ENCODE measurements around the gene NOVA2. TPM values are rescaled to one million over a fixed set of nuclear protein-coding genes. Genes with fewer than 3 reads are reported as not detected.

The NOVA2 gene
- total RNA-seq, 1 experiment from 2014 or later, result 11.3 TPM

GRCh38 chr19:45994456-45994997 is 20.9 kb upstream of the NOVA2 start:
- ATAC-seq (peak; percentile 0; the same call in 1 of the 2 replicates), DNase-seq (ENCODE audit: low spot score) (no peak)
- ChIA-PET CTCF (interaction anchor here (0.7 to 2.3 kb wide), 17 partner anchors 15 to 1210 kb away, joined by 3 to 19 read pairs (median 4); partner anchors contain the start of genes FOXA3, MYPOP, NOVA2 and SYMPK), POLR2A (interaction anchor here (0.6 to 1.1 kb wide), 4 partner anchors 21 to 292 kb away, joined by 3 to 9 read pairs (median 6); partner anchors contain the start of gene NOVA2)
- H3K4me1 Mint-ChIP-seq, result peaks cover 12% of the 10 kb centered on the region
- H3K4me3 Mint-ChIP-seq, result no peak overlapping the region
- TF ChIP-seq CREM (CRISPR knock-in tag; IDR thresholded peaks at IDR 0.05), result no peak
- no peak for TF ChIP-seq PRRX2 (CRISPR knock-in tag; IDR thresholded peaks at IDR 0.05)
- TF ChIP-seq SOX15 (CRISPR knock-in tag; IDR thresholded peaks at IDR 0.05), result no peak
- TF ChIP-seq KAT7 (CRISPR knock-in tag; IDR thresholded peaks at IDR 0.05; ENCODE audit: borderline replicate concordance), result no peak
- no peak for TF ChIP-seq ZMAT4 (CRISPR knock-in tag; IDR thresholded peaks at IDR 0.05)
- no peak for TF ChIP-seq ATF6 (CRISPR knock-in tag; IDR thresholded peaks at IDR 0.05)
- no peak for TF ChIP-seq ZBTB43 (CRISPR knock-in tag; IDR thresholded peaks at IDR 0.05)
- no peak for TF ChIP-seq PRDM15 (CRISPR knock-in tag; IDR thresholded peaks at IDR 0.05)
- no peak for TF ChIP-seq IRF2 (CRISPR knock-in tag; IDR thresholded peaks at IDR 0.05; ENCODE audit: borderline replicate concordance, low read depth)
- no peak for TF ChIP-seq ARID4B (CRISPR knock-in tag; IDR thresholded peaks at IDR 0.05; ENCODE audit: borderline replicate concordance)
- no peak for TF ChIP-seq IRF1 (CRISPR knock-in tag; IDR thresholded peaks at IDR 0.05)
- TF ChIP-seq EMX1 (CRISPR knock-in tag; IDR thresholded peaks at IDR 0.05), result no peak
- TF ChIP-seq OVOL2 (CRISPR knock-in tag; IDR thresholded peaks at IDR 0.05; ENCODE audit: borderline replicate concordance), result no peak
- no peak for TF ChIP-seq USF1 (CRISPR knock-in tag; IDR thresholded peaks at IDR 0.05)
- no peak for TF ChIP-seq TEAD4 (CRISPR knock-in tag; IDR thresholded peaks at IDR 0.05)
- no peak for TF ChIP-seq SMAD3 (CRISPR knock-in tag; IDR thresholded peaks at IDR 0.05; ENCODE audit: borderline replicate concordance)
- no peak for TF ChIP-seq FOXP4 (CRISPR knock-in tag; IDR thresholded peaks at IDR 0.05)
- no peak for TF ChIP-seq ATF1 (CRISPR knock-in tag; IDR thresholded peaks at IDR 0.05)
- no peak for TF ChIP-seq TEAD1 (CRISPR knock-in tag; IDR thresholded peaks at IDR 0.05)
- peaks cover 13% of the 10 kb centered on the region for H3K27me3 Mint-ChIP-seq (ENCODE audit: low read depth)
- no peak overlapping the region for H3K27ac Mint-ChIP-seq
- H3K36me3 Mint-ChIP-seq, result peaks cover 6% of the 10 kb centered on the region; the same call in 1 of the 2 replicates
- H3K9me3 Mint-ChIP-seq, result no peaks in the 10 kb centered on the region
